Measurements from ENCODE around the gene ARFGAP3. TPM values are rescaled to one million over a fixed set of nuclear protein-coding genes. Genes with fewer than 3 reads are reported as not detected.

The ARFGAP3 gene, protein sequence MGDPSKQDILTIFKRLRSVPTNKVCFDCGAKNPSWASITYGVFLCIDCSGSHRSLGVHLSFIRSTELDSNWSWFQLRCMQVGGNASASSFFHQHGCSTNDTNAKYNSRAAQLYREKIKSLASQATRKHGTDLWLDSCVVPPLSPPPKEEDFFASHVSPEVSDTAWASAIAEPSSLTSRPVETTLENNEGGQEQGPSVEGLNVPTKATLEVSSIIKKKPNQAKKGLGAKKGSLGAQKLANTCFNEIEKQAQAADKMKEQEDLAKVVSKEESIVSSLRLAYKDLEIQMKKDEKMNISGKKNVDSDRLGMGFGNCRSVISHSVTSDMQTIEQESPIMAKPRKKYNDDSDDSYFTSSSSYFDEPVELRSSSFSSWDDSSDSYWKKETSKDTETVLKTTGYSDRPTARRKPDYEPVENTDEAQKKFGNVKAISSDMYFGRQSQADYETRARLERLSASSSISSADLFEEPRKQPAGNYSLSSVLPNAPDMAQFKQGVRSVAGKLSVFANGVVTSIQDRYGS
- 79.4 and 90.0 TPM in 2 replicates for total RNA-seq

GRCh38 chr22:42856865-42857704 is at the start of gene ARFGAP3:
Gene ARFGAP3 (minus strand): TSS chr22:42857273. CDS start chr22:42857182, 91 bp downstream.

Other genes with a start within 250 kb of the ARFGAP3 start
- 32.4 TPM in 2 replicates for gene POLDIP3, start 242.4 kb downstream of the ARFGAP3 start, total RNA-seq
- gene ATP5MGL, start 216.7 kb downstream of the ARFGAP3 start, total RNA-seq = 0.83 and 1.6 TPM in 2 replicates
- 80.9 and 122 TPM in 2 replicates for gene CYB5R3, start 207.9 kb downstream of the ARFGAP3 start, total RNA-seq
- 35.8 and 43.2 TPM in 2 replicates for gene A4GALT, start 136.4 kb downstream of the ARFGAP3 start, total RNA-seq
- gene PACSIN2, start 157.9 kb upstream of the ARFGAP3 start, total RNA-seq = 34.5 and 39.4 TPM in 2 replicates
- 15.3 and 18.7 TPM in 2 replicates for gene TTLL1, start 232.1 kb upstream of the ARFGAP3 start, total RNA-seq

Data from smooth muscle cell of trachea (primary cell).